ENCODE data around the gene TMEM184B.

TMEM184B gene

GRCh38 chr22:38308791-38309498 lies 36.1 kb upstream of the TMEM184B start:
- no peak for DNase-seq (ENCODE audit: low spot score)

- DNase-seq (ENCODE audit: low spot score): peak; percentile 84
Observed at GRCh38 chr22:38305471-38306448, 33.0 kb upstream of the TMEM184B start.

- no peak for DNase-seq (ENCODE audit: low spot score)
Observed at GRCh38 chr22:38304526-38304925, 31.7 kb upstream of the TMEM184B start.

GRCh38 chr22:38303974-38304373 lies 31.2 kb upstream of the TMEM184B start:
- DNase-seq (ENCODE audit: low spot score): no peak

GRCh38 chr22:38302906-38303305 lies 30.1 kb upstream of the TMEM184B start:
- no peak for DNase-seq (ENCODE audit: low spot score)

GRCh38 chr22:38300946-38301345 lies 28.1 kb upstream of the TMEM184B start:
- no peak for DNase-seq (ENCODE audit: low spot score)

GRCh38 chr22:38300197-38300945 lies 27.6 kb upstream of the TMEM184B start:
- DNase-seq (ENCODE audit: low spot score): no peak

GRCh38 chr22:38299770-38300102 lies 26.9 kb upstream of the TMEM184B start:
- no peak for DNase-seq (ENCODE audit: low spot score)

- peak; percentile 71 for DNase-seq (ENCODE audit: low spot score)
Observed at GRCh38 chr22:38298312-38299005, 25.6 kb upstream of the TMEM184B start.

GRCh38 chr22:38296372-38296771 lies 23.6 kb upstream of the TMEM184B start:
- DNase-seq (ENCODE audit: low spot score): no peak

GRCh38 chr22:38295863-38296262 lies 23.1 kb upstream of the TMEM184B start:
- no peak for DNase-seq (ENCODE audit: low spot score)

- DNase-seq (ENCODE audit: low spot score): no peak
Observed at GRCh38 chr22:38295339-38295738, 22.5 kb upstream of the TMEM184B start.

- DNase-seq (ENCODE audit: low spot score): no peak
Observed at GRCh38 chr22:38294193-38294592, 21.4 kb upstream of the TMEM184B start.

GRCh38 chr22:38292694-38293093 lies 19.9 kb upstream of the TMEM184B start:
- DNase-seq (ENCODE audit: low spot score): no peak

GRCh38 chr22:38291201-38291777 lies 18.5 kb upstream of the TMEM184B start:
- DNase-seq (ENCODE audit: low spot score): no peak

GRCh38 chr22:38290347-38290746 lies 17.5 kb upstream of the TMEM184B start:
- DNase-seq (ENCODE audit: low spot score): no peak

GRCh38 chr22:38289583-38290082 lies 16.8 kb upstream of the TMEM184B start:
- no peak for DNase-seq (ENCODE audit: low spot score)

- DNase-seq (ENCODE audit: low spot score): no peak
Observed at GRCh38 chr22:38286915-38287669, 14.3 kb upstream of the TMEM184B start.

GRCh38 chr22:38285018-38285417 lies 12.2 kb upstream of the TMEM184B start:
- no peak for DNase-seq (ENCODE audit: low spot score)

- peak; percentile 32 for DNase-seq (ENCODE audit: low spot score)
Observed at GRCh38 chr22:38284042-38284402, 11.2 kb upstream of the TMEM184B start.

GRCh38 chr22:38282397-38282796 lies 9.6 kb upstream of the TMEM184B start:
- peak; percentile 38 for DNase-seq (ENCODE audit: low spot score)

All from kidney tubule cell (primary cell).